Heart right ventricle (tissue), 16 donors: ENCODE results near the gene SLC25A13. TPM values are rescaled to one million over a fixed set of nuclear protein-coding genes. Genes with fewer than 3 reads are reported as not detected.
"Not testable (repeated sequence)": the region's sequence is repeated elsewhere in the genome, so short reads cannot be mapped to it uniquely, and the experiment has no call there.

Experiments
- ATAC-seq, 8 donors: fragments of 200-7000 bp; cut with Tn5 transposase; one replicate each; pipeline ENCODE4 v1.9.1; 2020; ENCODE audit warnings: mild to moderate bottlenecking in 8 of 8, moderate library complexity in 8 of 8, moderate number of reproducible peaks in 1 of 8
- DNase-seq, 2 donors: peaks; one replicate each; pipeline ENCODE4 v3.0.0-alpha.2; 2020
- H3K27ac ChIP-seq, 10 donors: fragments of 200-600 bp; sonication (generic) in 2 of 10; one replicate each; pipeline versions ENCODE4 v1.5.0 to v1.8.0; 2020 to 2022; ENCODE audit warnings: mild to moderate bottlenecking in 3 of 10
- H3K27me3 ChIP-seq, 7 donors: fragments of 200-600 bp; one replicate each; pipeline ENCODE4 v1.8.0; 2021 to 2022; ENCODE audit warnings: mild to moderate bottlenecking in 2 of 7
- H3K36me3 ChIP-seq, 9 donors: fragments of 200-600 bp; sonication (generic) in 1 of 9; one replicate each; pipeline versions ENCODE4 v1.5.0 to v1.8.0; 2020 to 2022; ENCODE audit warnings: mild to moderate bottlenecking in 2 of 9
- H3K4me1 ChIP-seq, 9 donors: fragments of 200-600 bp; sonication (generic) in 1 of 9; one replicate each; pipeline versions ENCODE4 v1.5.0 to v1.8.0; 2020 to 2022; ENCODE audit warnings: mild to moderate bottlenecking in 4 of 9
- H3K4me3 ChIP-seq, 10 donors: fragments of 200-600 bp; sonication (generic) in 2 of 10; one replicate each; pipeline versions ENCODE4 v1.5.0 to v1.8.0; 2020 to 2022; ENCODE audit warnings: mild to moderate bottlenecking in 7 of 10, moderate library complexity in 2 of 10
- H3K9me3 ChIP-seq, 11 donors: fragments of 200-600 bp in 10 of 11; sonication (generic) in 2 of 11; one replicate each; pipeline versions ENCODE4 v1.5.0 to v1.8.0; 2013 to 2022; ENCODE audit warnings: mild to moderate bottlenecking in 2 of 11, control low read depth in 1 of 11, moderate library complexity in 1 of 11
- CTCF ChIP-seq, 9 donors: fragments of 200-600 bp; sonication (generic) in 2 of 9; IDR thresholded peaks; one replicate each; pipeline versions ENCODE4 v1.5.0 to v1.8.0; 2021 to 2022; ENCODE audit warnings: antibody characterized with exemption in 9 of 9, mild to moderate bottlenecking in 5 of 9, moderate library complexity in 1 of 9
- WGBS, 2 donors: extraction: QIAGEN DNeasy Blood & Tissue Kit; methylation state at CpG; one replicate each; pipeline ENCODE4 v1.1.7; 2013; ENCODE audit warnings: inconsistent platforms in 1 of 2; 5-methylcytosine and 5-hydroxymethylcytosine counted together
- intact Hi-C, 10 donors: fragments of 100-400 bp; cut with DNase I; formaldehyde crosslinking; loops; one replicate each; pipeline versions ENCODE4 v1.11.1 to v1.14.2; 2022
- polyA plus RNA-seq, 2 donors: library from polyadenylated mRNA; stranded (reverse); fragments of 200-250 nt; gene quantifications; one replicate each; pipeline ENCODE4 v1.2.3, GENCODE V29; 2013
- total RNA-seq, 10 donors: library from RNA; stranded (reverse); fragmentation: NEBNext Ultra II Directional in 3 of 10; extraction: Animal tissue kit (Norgen Biotek cat#: 25700) in 3 of 10; gene quantifications; one replicate each; pipeline versions ENCODE4 v1.2.1 to v1.2.4, GENCODE V29; 2021 to 2023
- donor health status: Arrhythmogenic right ventricular cardiomyopathy.
- donor health status: ischemic (EF 13 %, LVEDD 7.1; RV severe dilation, severe dysfunction).
- donor health status: healthy with polysubstance abuse.
- donor health status: DM: no; HTN: yes; CAD: no.
- donor health status: DM: no; HTN: no; CAD: no.
- donor health status: ischemic (EF 25% LVEDD 6.9; RV normal size, moderate dysfunction).
- donor health status: ischemic (EF 25% LVEDD 5.7; RV mildly dilated, moderate dysfunction).
- donor health status: healthy.
- donor health status: DM: yes; HTN: yes; CAD: no.
- donor health status: Ischemic cardiomyopathy.
- donor health status: ischemic (EF 35%, LVEDD 5.7; RV mildly dilated, moderate dysfunction).
- donor health status: nonischemic (EF 11% LVEDD 7.7; RV severe dilation, severe dysfunction).
- donor health status: DM: yes; HTN: yes; CAD: no.
- donor health status: PGD.
- donor health status: ischemic (EF 29% LVEDD 5.4; RV normal size, mild dysfunction).
- donor health status: nonischemic (EF 23%, LVEDD 6.1; RV moderate dilation, normal function).

The SLC25A13 gene
- total and polyA plus RNA-seq, 12 donors: 5.2 to 15.3 (median 8.7) TPM

GRCh38 chr7:96299496-96299895 is 22.4 kb downstream of the SLC25A13 start:
- H3K4me3 ChIP-seq: no peak overlapping the region
- peaks cover 0 to 21% (median 0%) of the 10 kb centered on the region in 9 donors for H3K36me3 ChIP-seq
- H3K27ac ChIP-seq: no peak overlapping the region
- ATAC-seq (no peak), DNase-seq (no peak)
- TF ChIP-seq CTCF (IDR thresholded peaks at IDR 0.05): no peak
- intact Hi-C loops: no loop called here
- H3K4me1 ChIP-seq: peaks cover 0 to 34% (median 11%) of the 10 kb centered on the region in 9 donors
- no peaks in the 10 kb centered on the region for H3K27me3 ChIP-seq
- H3K9me3 ChIP-seq: no peaks in the 10 kb centered on the region
- 40 to 64% methylated on average over 1 of the region's 1 CpG for WGBS, 2 donors

DNA sequence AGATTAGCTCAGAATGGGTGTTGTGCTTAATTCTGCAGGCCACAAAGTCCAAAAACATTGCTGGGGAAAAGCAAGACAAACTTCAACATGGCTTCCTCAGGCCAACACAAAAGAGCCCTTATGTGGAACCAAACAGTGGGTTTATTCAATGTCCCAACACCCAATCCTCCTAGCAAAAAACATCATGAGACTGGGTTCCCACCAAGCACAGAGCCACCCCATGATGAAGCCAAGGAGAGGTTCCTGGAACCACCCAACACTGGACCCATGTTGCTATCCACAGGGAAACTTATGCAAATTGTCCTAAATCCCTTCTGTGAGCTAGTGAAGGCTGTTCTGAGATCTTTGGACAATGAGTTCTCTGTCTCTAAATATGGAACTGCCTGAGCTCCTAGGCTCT is 24.0 kb downstream of the SLC25A13 start:
- H3K36me3 ChIP-seq: peaks cover 0 to 23% (median 0%) of the 10 kb centered on the region in 9 donors
- no peak for TF ChIP-seq CTCF (IDR thresholded peaks at IDR 0.05)
- ATAC-seq: peak in 1 of 8 donors; percentile 51
- intact Hi-C loops: no loop called here
- no peak for DNase-seq
- H3K4me1 ChIP-seq: peaks cover 0 to 30% (median 11%) of the 10 kb centered on the region in 9 donors
- no peak overlapping the region for H3K4me3 ChIP-seq
- H3K27ac ChIP-seq: no peak overlapping the region
- peaks cover 0 to 5% (median 0%) of the 10 kb centered on the region in 11 donors for H3K9me3 ChIP-seq
- no peaks in the 10 kb centered on the region for H3K27me3 ChIP-seq

DNA sequence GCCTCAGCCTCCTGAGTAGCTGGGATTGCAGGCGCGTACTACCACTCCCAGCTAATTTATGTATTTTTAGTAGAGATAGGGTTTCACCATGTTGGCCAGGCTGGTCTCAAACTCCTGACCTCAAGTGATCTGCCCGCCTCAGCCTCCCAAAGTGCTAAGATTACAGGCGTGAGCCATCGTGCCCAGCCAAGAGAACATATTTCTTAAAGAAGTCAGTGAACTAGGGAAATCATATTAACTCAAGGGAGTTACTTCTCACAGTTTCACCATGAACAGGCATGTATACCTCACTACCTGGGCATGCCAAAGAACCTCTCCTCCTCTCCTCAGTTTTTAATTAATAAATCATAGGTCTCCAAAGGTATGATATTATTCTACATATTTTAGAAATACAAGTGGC is 24.5 kb downstream of the SLC25A13 start:
- intact Hi-C loops, ATAC-seq: not testable (repeated sequence)

GRCh38 chr7:96293911-96294310 is 28.0 kb downstream of the SLC25A13 start:
- H3K4me3 ChIP-seq, H3K27me3 ChIP-seq, intact Hi-C loops, H3K9me3 ChIP-seq, DNase-seq, H3K27ac ChIP-seq, ATAC-seq: not testable (repeated sequence)
- Histone ChIP-seq H3K36me3 (peaks cover 0 to 23% (median 0%) of the 10 kb centered on the region in 9 donors), H3K4me1 (peaks cover 0 to 11% (median 0%) of the 10 kb centered on the region in 9 donors)
- 93 to 98% methylated on average over 3 to 4 of the region's 4 CpGs for WGBS, 2 donors

More for the DNA sequence above, 24.5 kb downstream of the SLC25A13 start:
- not testable (repeated sequence) for H3K9me3 ChIP-seq, H3K27ac ChIP-seq, H3K27me3 ChIP-seq, DNase-seq, H3K4me3 ChIP-seq
- H3K4me1 ChIP-seq: peaks cover 0 to 30% (median 11%) of the 10 kb centered on the region in 9 donors
- H3K36me3 ChIP-seq: peaks cover 0 to 23% (median 0%) of the 10 kb centered on the region in 9 donors
- WGBS, 2 donors: 85% methylated on average over 5 of the region's 5 CpGs

- Histone ChIP-seq H3K36me3 (no peaks in the 10 kb centered on the region), H3K9me3 (no peaks in the 10 kb centered on the region), H3K4me1 (peaks cover 0 to 38% (median 18%) of the 10 kb centered on the region in 9 donors), H3K27ac (no peak overlapping the region), H3K27me3 (no peaks in the 10 kb centered on the region), H3K4me3 (no peak overlapping the region)
- no peak for TF ChIP-seq CTCF (IDR thresholded peaks at IDR 0.05)
- intact Hi-C loops: no loop called here
- no peak for ATAC-seq
- no peak for DNase-seq
- 95 to 99% methylated on average over 4 of the region's 4 CpGs for WGBS, 2 donors
Observed at GRCh38 chr7:96287559-96287958, 34.3 kb downstream of the SLC25A13 start.
